SK-N-SH (cell line): ENCODE results near the gene EHD1. TPM values are rescaled to one million over a fixed set of nuclear protein-coding genes. Genes with fewer than 3 reads are reported as not detected.

ENCODE experiments used
- CTCF ChIA-PET: fragments of 300-600, 350-600 bp; formaldehyde crosslinking; extraction: SDS; loops from one replicate; lab custom pipeline; 2021; lab: Yijun Ruan, JAX
- POLR2A ChIA-PET: fragments of 350-600 bp; sonication (Branson Sonifier 250); formaldehyde crosslinking; extraction: SDS; loops from one replicate; lab custom pipeline; 2020; ENCODE audit warnings: antibody characterized with exemption, inconsistent platforms; lab: Yijun Ruan, JAX
- DNase-seq: peaks from one replicate; pipeline ENCODE4 v3.0.0; 2012
- H2AFZ ChIP-seq: fragments of 200-600 bp; sonication (generic); 2 replicates; pipeline ENCODE4 v1.8.1; 2016; ENCODE audit warnings: antibody characterized with exemption, mild to moderate bottlenecking, low read depth
- H3F3A ChIP-seq: fragments of 200-600 bp; sonication (generic); replicated peaks from 2 replicates; pipeline ENCODE3; 2016; ENCODE audit warnings: antibody characterized with exemption, mild to moderate bottlenecking; ENCODE audit not compliant: insufficient read depth
- H3K27ac ChIP-seq, 2 experiments: fragments of 200-500 bp in 1 of 2; fragments of 200-600 bp in 1 of 2; sonication (Bioruptor generic) in 1 of 2; sonication (generic), shearing (Covaris generic) in 1 of 2; 2 replicates each; pipeline versions ENCODE4 v1.5.1 to v1.6.1; 2014 to 2016; ENCODE audit warnings: low read depth in 2 of 2, inconsistent platforms in 1 of 2, low read length in 1 of 2, mild to moderate bottlenecking in 1 of 2, mixed read lengths in 1 of 2
- H3K27me3 ChIP-seq: fragments of 200-600 bp; sonication (generic), shearing (Covaris generic); 2 replicates; pipeline ENCODE4 v1.6.1; 2016; ENCODE audit warnings: mixed run types; ENCODE audit not compliant: insufficient read depth
- H3K36me3 ChIP-seq, 2 experiments: fragments of 200-500 bp in 1 of 2; fragments of 200-600 bp in 1 of 2; sonication (Bioruptor generic) in 1 of 2; sonication (generic) in 1 of 2; replicated peaks in 1 of 2; 2 replicates each; pipeline versions ENCODE3 to v1.5.1; 2014 to 2016; ENCODE audit warnings: low read length in 1 of 2, mild to moderate bottlenecking in 1 of 2; ENCODE audit not compliant: insufficient read depth in 2 of 2, control insufficient read depth in 1 of 2
- H3K4me1 ChIP-seq, 2 experiments: fragments of 200-500 bp in 1 of 2; fragments of 200-600 bp in 1 of 2; sonication (Bioruptor generic) in 1 of 2; sonication (generic), shearing (Covaris generic) in 1 of 2; 2 replicates each; pipeline versions ENCODE4 v1.5.1 to v1.6.1; 2014 to 2016; ENCODE audit warnings: low read depth in 1 of 2, low read length in 1 of 2, mixed run types in 1 of 2; ENCODE audit not compliant: insufficient read depth in 2 of 2, control insufficient read depth in 1 of 2
- H3K4me2 ChIP-seq: fragments of 200-600 bp; sonication (generic), shearing (Covaris generic); 2 replicates; pipeline ENCODE4 v1.6.1; 2017; ENCODE audit warnings: mixed run types
- H3K4me3 ChIP-seq, 2 experiments: fragments of 200-500 bp in 1 of 2; fragments of 200-600 bp in 1 of 2; sonication (Bioruptor generic) in 1 of 2; sonication (generic), shearing (Covaris generic) in 1 of 2; 2 replicates each; pipeline versions ENCODE4 v1.5.1 to v1.8.1; 2014 to 2016; ENCODE audit warnings: low read depth in 2 of 2, inconsistent platforms in 1 of 2, low read length in 1 of 2, mild to moderate bottlenecking in 1 of 2, mixed read lengths in 1 of 2, moderate library complexity in 1 of 2
- H3K79me2 ChIP-seq: fragments of 200-600 bp; sonication (generic); 2 replicates; pipeline ENCODE4 v1.8.1; 2017; ENCODE audit warnings: mild to moderate bottlenecking; ENCODE audit not compliant: insufficient read depth
- H3K9ac ChIP-seq: fragments of 200-600 bp; sonication (generic); 2 replicates; pipeline ENCODE4 v1.6.1; 2017; ENCODE audit warnings: mixed run types
- H3K9me2 ChIP-seq: fragments of 200-600 bp; sonication (generic); 2 replicates; pipeline ENCODE4 v1.6.1; 2017; ENCODE audit warnings: mixed run types
- H3K9me3 ChIP-seq: fragments of 200-600 bp; sonication (generic); 2 replicates; pipeline ENCODE4 v1.6.1; 2017; ENCODE audit warnings: mixed run types, mild to moderate bottlenecking, moderate library complexity
- H4K20me1 ChIP-seq: fragments of 200-600 bp; sonication (generic); 2 replicates; pipeline ENCODE4 v1.6.1; 2017; ENCODE audit warnings: mild to moderate bottlenecking, mixed run types; ENCODE audit not compliant: insufficient read depth
- ELF1 ChIP-seq: IDR thresholded peaks from 2 replicates; pipeline ENCODE4 v1.4.0; 2012
- FOSL2 ChIP-seq: IDR thresholded peaks from 2 replicates; pipeline ENCODE4 v1.4.0; 2012; ENCODE audit warnings: low read depth, mild to moderate bottlenecking, moderate library complexity, borderline replicate concordance
- GABPA ChIP-seq: IDR thresholded peaks from 2 replicates; pipeline ENCODE4 v1.4.0; 2012; ENCODE audit warnings: low read depth, mild to moderate bottlenecking
- MEF2A ChIP-seq: IDR thresholded peaks from 2 replicates; pipeline ENCODE4 v1.4.0; 2012; ENCODE audit warnings: low read depth, borderline replicate concordance
- NFIC ChIP-seq: IDR thresholded peaks from 2 replicates; pipeline ENCODE4 v1.4.0; 2012; ENCODE audit warnings: borderline replicate concordance
- PBX3 ChIP-seq: IDR thresholded peaks from 2 replicates; pipeline ENCODE4; 2012
- REST ChIP-seq: IDR thresholded peaks from 2 replicates; pipeline ENCODE4 v1.6.1; 2012; ENCODE audit warnings: mild to moderate bottlenecking, low read depth, low read length, moderate library complexity
- RXRA ChIP-seq: IDR thresholded peaks from 2 replicates; pipeline ENCODE4 v1.4.0; 2012; ENCODE audit warnings: low read depth, mild to moderate bottlenecking, borderline replicate concordance
- TAF1 ChIP-seq: IDR thresholded peaks from 2 replicates; pipeline ENCODE4 v1.6.1; 2012; ENCODE audit warnings: low read depth, mild to moderate bottlenecking, low read length, moderate library complexity, borderline replicate concordance
- TCF12 ChIP-seq: IDR thresholded peaks from 2 replicates; pipeline ENCODE4 v1.4.0; 2012
- TEAD4 ChIP-seq: IDR thresholded peaks from 2 replicates; pipeline ENCODE4 v1.4.0; 2012; ENCODE audit warnings: mild to moderate bottlenecking, borderline replicate concordance; ENCODE audit not compliant: insufficient read depth
- USF2 ChIP-seq: fragments of 150-350 bp; IDR thresholded peaks from 2 replicates; pipeline ENCODE4 v1.6.1; 2017; ENCODE audit warnings: antibody characterized with exemption, low read length, low read depth, borderline replicate concordance
- WGBS: methylation state at CpG from one replicate; pipeline ENCODE4 v1.1.6; 2017; ENCODE audit warnings: low lambda C conversion rate; 5-methylcytosine and 5-hydroxymethylcytosine counted together
- polyA plus RNA-seq, 3 experiments: library from polyadenylated mRNA; depleted of rRNA; stranded (reverse); fragments of >200 nt; gene quantifications; 2 replicates each; pipeline ENCODE4 v1.2.3, GENCODE V29; 2012
- TF ChIP-seq, protein P1 (sequence below): IDR thresholded peaks from 2 replicates; pipeline ENCODE4 v1.4.0; 2012; ENCODE audit warnings: low read depth, borderline replicate concordance
- TF ChIP-seq, protein P2 (sequence below): fragments of 150-350 bp; IDR thresholded peaks from 2 replicates; pipeline ENCODE4 v1.6.1; 2016; ENCODE audit warnings: mild to moderate bottlenecking, low read depth, low read length
- TF ChIP-seq, protein P3 (sequence below): IDR thresholded peaks from 2 replicates; pipeline ENCODE4 v1.4.0; 2012; ENCODE audit warnings: low read depth

The EHD1 gene
- polyA plus RNA-seq, 1 of the 3 experiments (the other 2 are of a cell fraction) = 93.3 TPM

GRCh38 chr11:64923944-64924909 lies 45.8 kb upstream of the EHD1 start, which contains the start of gene PPP2R5B (continued):
- TF ChIP-seq REST (no peak), PBX3 (peak; percentile 52), USF2 (no peak), TEAD4 (no peak), TAF1 (peak; percentile 62; the same call in 1 of the 2 replicates), ELF1 (peak; percentile 84), NFIC (no peak), MEF2A (no peak)
- TF ChIP-seq, protein P1, sequence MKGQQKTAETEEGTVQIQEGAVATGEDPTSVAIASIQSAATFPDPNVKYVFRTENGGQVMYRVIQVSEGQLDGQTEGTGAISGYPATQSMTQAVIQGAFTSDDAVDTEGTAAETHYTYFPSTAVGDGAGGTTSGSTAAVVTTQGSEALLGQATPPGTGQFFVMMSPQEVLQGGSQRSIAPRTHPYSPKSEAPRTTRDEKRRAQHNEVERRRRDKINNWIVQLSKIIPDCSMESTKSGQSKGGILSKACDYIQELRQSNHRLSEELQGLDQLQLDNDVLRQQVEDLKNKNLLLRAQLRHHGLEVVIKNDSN = 0 out of 2 replicates have a peak, but pooled peaks have one; percentile 33
- TF ChIP-seq, all 33 proteins: peak for 16

DNA sequence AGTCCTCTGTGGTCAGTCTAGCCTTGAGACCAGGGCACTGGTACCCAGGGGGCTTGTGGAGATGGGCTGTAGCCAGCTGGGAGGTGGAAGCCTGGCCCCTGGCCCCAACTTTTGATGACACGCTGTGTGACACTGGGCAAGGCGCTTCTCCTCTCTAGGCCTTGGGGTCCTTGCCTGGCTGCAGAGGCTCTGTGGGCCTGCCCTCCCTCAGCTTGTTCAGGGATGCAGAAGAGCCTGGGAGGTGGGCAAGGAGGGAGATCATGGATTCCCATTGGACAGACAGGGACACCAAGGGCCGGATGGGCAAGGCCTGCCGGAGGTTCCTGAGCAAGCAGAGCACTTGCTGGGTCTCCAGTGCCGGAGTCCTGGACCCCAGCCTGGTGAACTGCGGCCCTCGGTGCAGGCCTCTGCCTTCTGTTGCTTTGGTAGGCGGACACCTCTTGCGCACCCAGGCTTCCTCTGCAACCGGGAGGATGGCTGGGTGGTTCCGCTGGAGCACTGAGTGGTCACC lies 44.8 kb upstream of the EHD1 start:
- Histone ChIP-seq H3K4me1 (peaks cover 1 to 22% of the 10 kb centered on the region in 2 experiments; a peak in 2 of 4 replicates), H3K4me3 (peak overlapping the region; percentile 29 to 67; a peak in 1 of 4 replicates), H3K79me2 (peaks cover 13% of the 10 kb centered on the region; the same call in 1 of the 2 replicates), H2AFZ (no peak overlapping the region; the same call in 1 of the 2 replicates), H3K4me2 (no peak overlapping the region), H3K27ac (peak overlapping the region in 1 of 2 experiments; percentile 95; a peak in 1 of 4 replicates), H3K9ac (no peak overlapping the region), H3K9me2 (no peaks in the 10 kb centered on the region), H3K27me3 (no peaks in the 10 kb centered on the region), H3K9me3 (no peaks in the 10 kb centered on the region), H3K36me3 (peaks cover 0 to 10% of the 10 kb centered on the region in 2 experiments), H4K20me1 (no peaks in the 10 kb centered on the region), H3F3A (no peaks in the 10 kb centered on the region)
- no peak for DNase-seq
- ChIA-PET POLR2A (interaction anchor here (1.7 kb wide), 1 partner anchor 189 kb away, joined by 3 read pairs; the partner anchor contains the start of gene TM7SF2), CTCF (interaction anchor here (1.2 to 2.0 kb wide), 4 partner anchors 30 to 187 kb away, joined by 4 to 14 read pairs (median 6); partner anchors contain the start of gene ARL2)
- WGBS = 93% methylated on average over 6 of the region's 11 CpGs
- no peak for TF ChIP-seq GABPA
- no peak for TF ChIP-seq RXRA
- TF ChIP-seq, protein P2, sequence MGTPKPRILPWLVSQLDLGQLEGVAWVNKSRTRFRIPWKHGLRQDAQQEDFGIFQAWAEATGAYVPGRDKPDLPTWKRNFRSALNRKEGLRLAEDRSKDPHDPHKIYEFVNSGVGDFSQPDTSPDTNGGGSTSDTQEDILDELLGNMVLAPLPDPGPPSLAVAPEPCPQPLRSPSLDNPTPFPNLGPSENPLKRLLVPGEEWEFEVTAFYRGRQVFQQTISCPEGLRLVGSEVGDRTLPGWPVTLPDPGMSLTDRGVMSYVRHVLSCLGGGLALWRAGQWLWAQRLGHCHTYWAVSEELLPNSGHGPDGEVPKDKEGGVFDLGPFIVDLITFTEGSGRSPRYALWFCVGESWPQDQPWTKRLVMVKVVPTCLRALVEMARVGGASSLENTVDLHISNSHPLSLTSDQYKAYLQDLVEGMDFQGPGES = no peak
- TF ChIP-seq TCF12 = no peak
- TF ChIP-seq, protein P3, sequence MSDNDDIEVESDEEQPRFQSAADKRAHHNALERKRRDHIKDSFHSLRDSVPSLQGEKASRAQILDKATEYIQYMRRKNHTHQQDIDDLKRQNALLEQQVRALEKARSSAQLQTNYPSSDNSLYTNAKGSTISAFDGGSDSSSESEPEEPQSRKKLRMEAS = no peak
- no peak for TF ChIP-seq FOSL2
